ENCODE data around the gene FES.

FES gene

DNA sequence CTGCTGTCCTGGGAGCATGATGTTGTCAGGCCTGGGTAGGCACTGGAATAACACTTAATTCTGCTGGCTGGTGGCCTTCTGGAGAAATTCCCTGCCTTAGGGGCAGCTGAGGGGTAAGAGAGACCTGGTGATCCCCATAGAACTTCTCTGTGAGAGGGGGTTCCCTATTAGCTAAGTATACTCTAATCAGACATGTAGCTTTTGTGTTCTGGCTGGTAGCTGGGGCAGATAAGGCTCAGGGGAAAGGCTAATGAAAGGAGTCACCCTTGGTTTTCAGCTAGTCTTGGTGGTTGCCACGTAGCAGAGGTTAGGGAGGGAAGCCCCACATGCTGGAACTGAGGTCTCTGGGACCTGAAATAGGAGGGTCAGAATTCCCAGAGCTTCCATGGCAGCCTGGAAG, 49.0 kb downstream of the FES start:
- FAIRE-seq = no peak

DNA sequence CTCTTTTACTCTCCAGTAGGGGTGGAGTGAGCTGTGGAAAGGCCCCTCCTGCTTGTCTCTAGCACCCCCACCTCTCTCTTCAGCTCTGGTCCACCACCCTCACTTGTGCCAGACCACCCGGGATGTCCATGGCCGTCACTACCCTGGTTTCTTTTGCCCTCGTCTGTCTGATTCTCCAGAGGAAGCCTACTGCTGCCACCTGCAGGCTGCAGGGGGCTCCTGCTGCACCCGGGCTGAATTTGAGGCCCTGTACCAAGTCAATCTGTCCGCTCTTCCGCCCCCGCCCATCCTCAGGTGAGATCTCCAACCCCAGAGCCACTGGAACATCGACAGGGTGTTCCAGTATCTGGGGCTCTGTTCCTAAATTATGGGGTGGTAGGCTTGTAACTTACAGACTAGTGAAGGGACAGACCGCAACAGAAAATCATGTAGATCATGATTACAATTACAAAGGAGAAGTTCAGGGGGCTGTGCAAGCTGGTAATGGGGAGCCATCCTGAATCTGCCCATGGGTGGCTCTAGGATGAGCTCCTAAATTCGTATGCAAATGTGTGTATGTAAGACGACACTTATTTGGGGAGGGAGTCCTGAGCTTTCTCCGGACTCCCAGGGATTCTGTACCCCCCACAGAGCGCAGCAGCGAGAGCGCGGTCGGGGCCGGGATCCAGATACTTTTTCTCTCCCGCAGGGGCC, 50.1 kb downstream of the FES start:
- FAIRE-seq = no peak

DNA sequence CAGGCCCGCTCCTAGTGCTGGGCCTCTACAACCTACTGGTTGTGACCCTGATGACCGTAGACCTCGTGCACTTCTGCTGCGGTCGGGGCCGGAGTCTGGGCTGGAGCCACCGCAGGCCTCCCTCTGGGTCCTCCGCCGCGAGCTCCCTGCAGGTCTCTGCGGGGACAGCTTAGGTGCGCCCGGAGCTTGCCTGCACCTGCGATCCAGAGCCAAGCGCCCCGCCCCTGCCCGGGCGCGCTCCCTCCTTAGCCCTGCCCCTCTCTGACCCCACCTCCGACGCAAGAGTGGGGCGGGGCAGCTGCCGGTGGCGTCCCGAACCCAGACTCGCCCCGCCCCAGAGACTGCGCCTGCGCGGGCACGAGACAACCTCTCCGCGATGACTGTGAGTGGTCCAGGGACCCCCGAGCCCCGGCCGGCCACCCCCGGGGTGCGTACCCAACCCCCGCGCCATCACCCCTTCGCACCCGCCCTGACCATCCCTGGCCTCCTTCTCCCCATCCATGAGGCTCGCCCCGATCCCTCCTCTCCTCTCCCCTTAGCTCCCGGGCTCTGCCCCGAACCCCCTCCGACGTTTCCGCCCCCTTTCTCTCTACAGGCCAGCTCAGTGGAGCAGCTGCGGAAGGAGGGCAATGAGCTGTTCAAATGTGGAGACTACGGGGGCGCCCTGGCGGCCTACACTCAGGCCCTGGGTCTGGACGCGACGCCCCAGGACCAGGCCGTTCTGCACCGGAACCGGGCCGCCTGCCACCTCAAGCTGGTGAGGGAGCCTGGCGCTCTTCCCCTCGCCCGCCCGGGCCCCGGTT, 50.8 kb downstream of the FES start, which contains the start of gene UNC45A:
Gene UNC45A, plus strand, starts transcription at position 337 of the 803 bp plus-strand sequence. Its CDS starts 40 bp downstream, at position 377.
- no peak for FAIRE-seq

DNA sequence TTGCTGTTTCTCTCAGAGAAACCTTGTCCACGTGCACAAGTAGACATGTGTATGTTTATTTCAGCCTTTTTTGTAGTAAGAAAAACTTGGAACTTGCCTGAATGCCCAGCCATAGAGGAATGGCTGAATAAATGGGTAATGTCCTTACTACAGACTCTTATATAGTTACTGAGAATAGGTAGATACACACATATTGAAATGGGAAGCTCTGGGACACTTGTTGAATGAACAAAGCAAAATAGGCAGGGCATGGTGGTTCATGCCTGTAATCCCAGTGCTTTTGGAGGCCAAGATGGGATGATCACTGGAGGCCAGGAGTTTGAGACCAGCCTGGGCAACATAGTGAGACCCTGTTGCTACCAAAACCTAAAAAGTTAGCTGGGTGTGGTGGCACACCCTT, 52.5 kb downstream of the FES start:
- no peak for FAIRE-seq

DNA sequence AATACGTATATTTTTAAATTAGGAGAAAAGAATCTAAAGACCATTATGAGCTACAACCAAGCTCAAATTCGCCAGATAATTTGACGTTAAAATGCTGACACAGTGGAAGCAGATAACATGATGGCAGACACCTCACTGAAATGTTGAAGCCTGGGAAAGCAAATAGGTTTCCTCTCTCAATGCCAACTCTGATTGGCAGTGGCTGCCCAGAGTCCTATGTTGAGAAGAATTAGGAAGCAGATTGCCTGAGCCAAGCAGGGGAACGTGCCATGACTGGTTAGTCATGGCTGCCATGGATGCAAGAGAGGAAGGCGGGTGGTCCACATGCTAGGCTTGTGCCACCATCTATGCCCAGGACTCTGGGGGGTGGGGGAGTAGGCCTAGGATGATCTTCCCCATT, 54.0 kb downstream of the FES start:
- FAIRE-seq = no peak

DNA sequence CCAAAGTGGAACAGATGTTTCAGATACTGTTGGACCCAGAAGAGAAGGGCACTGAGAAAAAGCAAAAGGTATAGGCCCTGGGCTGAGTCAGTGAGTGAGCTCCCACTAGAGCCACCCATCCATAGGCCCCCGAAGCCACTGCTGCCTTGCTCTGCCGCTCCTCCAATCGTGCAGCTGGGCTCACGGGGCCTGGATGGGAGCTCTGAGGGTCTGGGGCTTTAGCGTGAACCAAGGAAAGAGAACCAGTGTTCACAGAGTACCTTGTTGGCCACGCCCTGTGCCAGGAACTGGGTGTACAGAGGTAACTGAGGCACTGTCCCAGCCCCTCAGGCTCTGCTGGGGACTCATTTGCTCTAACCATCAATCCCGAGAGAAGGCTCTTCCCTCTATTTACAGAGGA, 55.5 kb downstream of the FES start:
- FAIRE-seq = no peak

DNA sequence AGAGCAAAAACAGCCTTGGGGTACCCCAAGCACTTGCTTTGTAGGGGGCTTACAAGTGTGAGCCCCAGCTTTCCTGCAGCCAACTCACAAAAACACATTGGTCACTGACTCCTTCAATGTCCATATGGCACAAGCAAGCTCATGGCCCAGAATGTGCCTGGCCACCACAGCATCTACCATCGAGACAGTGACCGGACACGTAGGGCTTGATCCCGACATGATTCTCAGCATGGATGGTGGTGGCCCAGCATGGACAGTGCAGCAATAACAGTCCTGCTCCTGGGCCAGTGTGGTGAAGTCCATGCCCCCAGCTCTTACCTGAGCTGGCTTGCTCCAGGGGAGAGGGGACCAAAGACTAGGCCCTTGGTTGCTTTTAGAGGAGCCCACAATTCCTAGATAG, 56.7 kb downstream of the FES start:
- FAIRE-seq = no peak

DNA sequence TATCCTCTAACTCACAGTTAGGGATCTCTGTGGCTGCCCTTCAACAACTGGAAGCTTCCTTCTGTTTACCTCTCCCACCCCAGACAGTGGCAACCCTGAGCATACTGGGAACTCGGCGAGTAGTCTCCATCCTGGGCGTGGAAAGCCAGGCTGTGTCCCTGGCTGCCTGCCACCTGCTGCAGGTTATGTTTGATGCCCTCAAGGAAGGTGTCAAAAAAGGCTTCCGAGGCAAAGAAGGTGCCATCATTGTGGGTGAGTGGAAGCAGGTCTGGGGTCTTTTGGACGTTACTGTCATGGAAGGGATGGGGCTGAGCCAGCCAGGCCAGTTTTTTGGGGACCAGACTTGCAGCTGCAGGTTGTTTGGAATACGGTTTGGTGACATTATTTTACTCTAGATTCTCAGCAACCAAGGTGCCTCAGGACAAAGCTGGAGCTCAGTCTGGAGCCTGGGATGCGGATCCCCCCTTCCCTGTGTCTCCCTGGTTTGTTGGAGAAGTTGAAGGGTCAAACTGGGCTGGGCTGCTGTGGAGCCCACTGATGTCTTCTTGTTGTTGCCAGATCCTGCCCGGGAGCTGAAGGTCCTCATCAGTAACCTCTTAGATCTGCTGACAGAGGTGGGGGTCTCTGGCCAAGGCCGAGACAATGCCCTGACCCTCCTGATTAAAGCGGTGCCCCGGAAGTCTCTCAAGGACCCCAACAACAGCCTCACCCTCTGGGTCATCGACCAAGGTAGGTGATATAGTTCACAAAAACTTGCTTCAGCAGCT, 58.2 kb downstream of the FES start:
- no peak for FAIRE-seq

DNA sequence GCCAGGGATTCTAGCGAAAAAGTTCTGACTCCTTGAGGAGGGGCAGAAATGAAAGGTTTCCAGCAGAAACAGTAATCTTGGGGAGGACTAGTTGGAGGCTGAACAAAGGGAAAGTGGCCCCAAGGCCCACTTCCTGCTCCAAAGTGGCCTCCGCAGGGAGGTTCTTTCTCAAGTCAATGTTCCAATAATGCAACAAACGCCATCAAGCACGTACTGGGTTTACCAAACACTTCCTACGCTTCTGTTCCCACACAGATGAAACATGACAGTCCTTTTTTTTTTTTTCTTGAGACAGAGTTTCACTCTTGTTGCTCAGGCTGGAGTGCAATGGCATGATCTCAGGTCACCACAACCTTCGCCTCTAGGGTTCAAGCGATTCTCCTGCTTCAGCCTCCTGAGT, 60.8 kb downstream of the FES start:
- no peak for FAIRE-seq
